Heart left ventricle (tissue), 16 donors: Measurements from ENCODE around the gene PATZ1. TPM values are rescaled to one million over a fixed set of nuclear protein-coding genes. Genes with fewer than 3 reads are reported as not detected.
A peak's percentile ranks its signal among the peaks of the same experiment; 100 is the strongest.

Source experiments
- ATAC-seq, 4 donors: fragments of 200-7000 bp; cut with Tn5 transposase; one replicate each; pipeline ENCODE4 v1.9.1; 2020 to 2022; ENCODE audit warnings: moderate library complexity in 4 of 4, mild to moderate bottlenecking in 3 of 4, moderate number of reproducible peaks in 1 of 4
- DNase-seq, 5 donors: peaks; one replicate each; pipeline ENCODE4 v3.0.0-alpha.2; 2020
- H3K27ac ChIP-seq, 12 donors: fragments of 200-600 bp; sonication (generic) in 4 of 12; one replicate each; pipeline versions ENCODE4 v1.5.0 to v1.8.0; 2016 to 2022; ENCODE audit warnings: mild to moderate bottlenecking in 2 of 12
- H3K27me3 ChIP-seq, 9 donors: fragments of 200-600 bp; sonication (generic) in 2 of 9; one replicate each; pipeline versions ENCODE4 v1.5.1 to v1.8.0; 2016 to 2022; ENCODE audit warnings: mild to moderate bottlenecking in 3 of 9
- H3K36me3 ChIP-seq, 9 donors: fragments of 200-600 bp; sonication (generic) in 2 of 9; one replicate each; pipeline versions ENCODE4 v1.5.0 to v1.8.0; 2018 to 2022; ENCODE audit warnings: mild to moderate bottlenecking in 2 of 9
- H3K4me1 ChIP-seq, 12 donors: fragments of 200-600 bp; sonication (generic) in 4 of 12; one replicate each; pipeline versions ENCODE4 v1.5.0 to v1.8.0; 2016 to 2022; ENCODE audit warnings: mild to moderate bottlenecking in 3 of 12
- H3K4me3 ChIP-seq, 12 donors: fragments of 200-600 bp; sonication (generic) in 4 of 12; one replicate each; pipeline versions ENCODE4 v1.5.0 to v1.8.0; 2017 to 2022; ENCODE audit warnings: mild to moderate bottlenecking in 9 of 12, moderate library complexity in 4 of 12
- H3K9me3 ChIP-seq, 12 donors: fragments of 200-600 bp; sonication (generic) in 4 of 12; one replicate each; pipeline versions ENCODE4 v1.5.0 to v1.8.0; 2016 to 2022; ENCODE audit warnings: mild to moderate bottlenecking in 1 of 12
- POLR2A ChIP-seq, 2 donors: fragments of 450-650 bp; IDR thresholded peaks; one replicate each; pipeline ENCODE4 v1.6.1; 2017; ENCODE audit warnings: antibody characterized with exemption in 2 of 2, mild to moderate bottlenecking in 2 of 2, moderate library complexity in 2 of 2
- WGBS, 4 donors: extraction: QIAGEN DNeasy Blood & Tissue Kit in 2 of 4; methylation state at CpG; one replicate each; pipeline versions ENCODE4 v1.1.5 to v1.1.7; 2013 to 2018; 5-methylcytosine and 5-hydroxymethylcytosine counted together
- intact Hi-C, 10 donors: fragments of 100-400 bp; cut with DNase I; formaldehyde crosslinking; loops; one replicate each; pipeline versions ENCODE4 v1.11.1 to v1.14.2; 2022
- polyA plus RNA-seq, 2 donors: library from polyadenylated mRNA; stranded (reverse); fragments of 200-250 nt; gene quantifications; one replicate each; pipeline ENCODE4 v1.2.3, GENCODE V29; 2013
- total RNA-seq, 9 donors: library from RNA; depleted of rRNA in 2 of 9; stranded (reverse); fragments of >200 nt in 2 of 9; fragmentation: NEBNext Ultra II Directional in 3 of 9; extraction: Animal tissue kit (Norgen Biotek cat#: 25700) in 3 of 9; gene quantifications; one replicate each; pipeline versions ENCODE4 v1.1.0 to v1.2.4, GENCODE V29; 2016 to 2023
- TF ChIP-seq, protein P1 (sequence below), 12 donors: fragments of 200-600 bp; sonication (generic) in 4 of 12; IDR thresholded peaks; one replicate each; pipeline versions ENCODE4 v1.5.0 to v1.8.0; 2018 to 2022; ENCODE audit warnings: antibody characterized with exemption in 12 of 12, mild to moderate bottlenecking in 5 of 12
- donor health status: ischemic (EF 13 %, LVEDD 7.1; RV severe dilation, severe dysfunction).
- donor health status: healthy with polysubstance abuse.
- donor health status: DM: no; HTN: yes; CAD: no.
- donor health status: DM: no; HTN: no; CAD: no.
- donor health status: ischemic (EF 25% LVEDD 6.9; RV normal size, moderate dysfunction).
- donor health status: ischemic (EF 25% LVEDD 5.7; RV mildly dilated, moderate dysfunction).
- donor health status: healthy.
- donor health status: DM: yes; HTN: yes; CAD: no.
- donor health status: ischemic (EF 35%, LVEDD 5.7; RV mildly dilated, moderate dysfunction).
- donor health status: nonischemic (EF 11% LVEDD 7.7; RV severe dilation, severe dysfunction).
- donor health status: DM: yes; HTN: yes; CAD: no.
- donor health status: PGD.
- donor health status: ischemic (EF 29% LVEDD 5.4; RV normal size, mild dysfunction).
- donor health status: nonischemic (EF 23%, LVEDD 6.1; RV moderate dilation, normal function).

Gene PATZ1
- total and polyA plus RNA-seq, 11 donors = 7.7 to 20.1 (median 12.3) TPM

GRCh38 chr22:31277741-31278140, 68.4 kb downstream of the PATZ1 start:
- Histone ChIP-seq H3K27ac (peak overlapping the region in 1 of 12 donors; percentile 70), H3K27me3 (no peaks in the 10 kb centered on the region), H3K4me3 (no peak overlapping the region), H3K4me1 (peaks cover 0 to 12% (median 0%) of the 10 kb centered on the region in 12 donors), H3K36me3 (peaks cover 0 to 95% (median 89%) of the 10 kb centered on the region in 9 donors), H3K9me3 (no peaks in the 10 kb centered on the region)
- 82 to 90% (median 87%) methylated on average over 5 of the region's 5 CpGs for WGBS, 4 donors
- TF ChIP-seq POLR2A (IDR thresholded peaks at IDR 0.05) = no peak
- TF ChIP-seq, protein P1, sequence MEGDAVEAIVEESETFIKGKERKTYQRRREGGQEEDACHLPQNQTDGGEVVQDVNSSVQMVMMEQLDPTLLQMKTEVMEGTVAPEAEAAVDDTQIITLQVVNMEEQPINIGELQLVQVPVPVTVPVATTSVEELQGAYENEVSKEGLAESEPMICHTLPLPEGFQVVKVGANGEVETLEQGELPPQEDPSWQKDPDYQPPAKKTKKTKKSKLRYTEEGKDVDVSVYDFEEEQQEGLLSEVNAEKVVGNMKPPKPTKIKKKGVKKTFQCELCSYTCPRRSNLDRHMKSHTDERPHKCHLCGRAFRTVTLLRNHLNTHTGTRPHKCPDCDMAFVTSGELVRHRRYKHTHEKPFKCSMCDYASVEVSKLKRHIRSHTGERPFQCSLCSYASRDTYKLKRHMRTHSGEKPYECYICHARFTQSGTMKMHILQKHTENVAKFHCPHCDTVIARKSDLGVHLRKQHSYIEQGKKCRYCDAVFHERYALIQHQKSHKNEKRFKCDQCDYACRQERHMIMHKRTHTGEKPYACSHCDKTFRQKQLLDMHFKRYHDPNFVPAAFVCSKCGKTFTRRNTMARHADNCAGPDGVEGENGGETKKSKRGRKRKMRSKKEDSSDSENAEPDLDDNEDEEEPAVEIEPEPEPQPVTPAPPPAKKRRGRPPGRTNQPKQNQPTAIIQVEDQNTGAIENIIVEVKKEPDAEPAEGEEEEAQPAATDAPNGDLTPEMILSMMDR (IDR thresholded peaks at IDR 0.05) = no peak
- ATAC-seq (no peak), DNase-seq (no peak)
- intact Hi-C loops = loop anchor here in 2 of 10 donors (10.0 kb wide), 2 partner anchors 63 to 173 kb away; partner anchors contain the start of genes LIMK2 (in 1 of the 2) and SELENOM (in 1 of the 2)

- H3K4me3 ChIP-seq = no peak overlapping the region
- no peaks in the 10 kb centered on the region for H3K27me3 ChIP-seq
- DNase-seq (no peak), ATAC-seq (no peak)
- no peaks in the 10 kb centered on the region for H3K9me3 ChIP-seq
- no peak overlapping the region for H3K27ac ChIP-seq
- H3K36me3 ChIP-seq = peaks cover 0 to 94% (median 86%) of the 10 kb centered on the region in 9 donors
- TF ChIP-seq POLR2A (IDR thresholded peaks at IDR 0.05) = no peak
- TF ChIP-seq, protein P1 (IDR thresholded peaks at IDR 0.05) = no peak
- WGBS, 4 donors = 92 to 95% (median 93%) methylated on average over 52 to 69 of the region's 69 CpGs
- intact Hi-C loops = loop anchor here in 2 of 10 donors (10.0 kb wide), 2 partner anchors 62 to 172 kb away; partner anchors contain the start of genes LIMK2 (in 1 of the 2) and SELENOM (in 1 of the 2)
- peaks cover 0 to 12% (median 1%) of the 10 kb centered on the region in 12 donors for H3K4me1 ChIP-seq
Observed at GRCh38 chr22:31276426-31277167, 69.5 kb downstream of the PATZ1 start.

Other genes with a start within 250 kb of the PATZ1 start
- 100 to 1,000 TPM in 1 of 9 donors, 10 to 100 TPM in 8; 35.0 to 183 (median 52.9) TPM for gene SELENOM, start 238.8 kb downstream of the PATZ1 start, total RNA-seq
- 10 to 100 TPM; 72.3 to 76.6 TPM for gene SELENOM, start 238.8 kb downstream of the PATZ1 start, polyA plus RNA-seq
- gene INPP5J, start 223.4 kb downstream of the PATZ1 start, total RNA-seq = 10 to 100 TPM in 8 of 9 donors, 1 to 10 TPM in 1; 8.4 to 23.1 (median 21.6) TPM
- 10 to 100 TPM in 1 of 2 donors, 1 to 10 TPM in 1; 9.7 to 12.9 TPM for gene INPP5J, start 223.4 kb downstream of the PATZ1 start, polyA plus RNA-seq
- gene PLA2G3, start 205.8 kb downstream of the PATZ1 start, total RNA-seq = not detected
- gene PLA2G3, start 205.8 kb downstream of the PATZ1 start, polyA plus RNA-seq = not detected
- gene RNF185, start 186.2 kb downstream of the PATZ1 start, total RNA-seq = 10 to 100 TPM; 20.0 to 26.6 (median 23.1) TPM
- 10 to 100 TPM; 11.4 to 31.5 TPM for gene RNF185, start 186.2 kb downstream of the PATZ1 start, polyA plus RNA-seq
- gene LIMK2, start 134.0 kb downstream of the PATZ1 start, total RNA-seq = 10 to 100 TPM in 4 of 9 donors, 1 to 10 TPM in 5; 7.1 to 33.3 (median 9.4) TPM
- gene LIMK2, start 134.0 kb downstream of the PATZ1 start, polyA plus RNA-seq = 10 to 100 TPM in 1 of 2 donors, 1 to 10 TPM in 1; 7.0 to 10.9 TPM
- 10 to 100 TPM in 7 of 9 donors, 1 to 10 TPM in 2; 3.8 to 40.7 (median 27.8) TPM for gene PIK3IP1, start 53.9 kb downstream of the PATZ1 start, total RNA-seq
- gene PIK3IP1, start 53.9 kb downstream of the PATZ1 start, polyA plus RNA-seq = 1 to 10 TPM; 4.0 to 7.8 TPM
- 10 to 100 TPM; 50.1 to 88.0 (median 55.3) TPM for gene DRG1, start 53.3 kb upstream of the PATZ1 start, total RNA-seq
- 10 to 100 TPM; 63.1 to 94.8 TPM for gene DRG1, start 53.3 kb upstream of the PATZ1 start, polyA plus RNA-seq
- 10 to 100 TPM; 12.1 to 31.2 (median 23.8) TPM for gene EIF4ENIF1, start 143.5 kb upstream of the PATZ1 start, total RNA-seq
- 10 to 100 TPM in 1 of 2 donors, 1 to 10 TPM in 1; 8.3 to 13.6 TPM for gene EIF4ENIF1, start 143.5 kb upstream of the PATZ1 start, polyA plus RNA-seq
- 10 to 100 TPM in 1 of 9 donors, 1 to 10 TPM in 8; 2.2 to 18.3 (median 6.4) TPM for gene SFI1, start 150.2 kb upstream of the PATZ1 start, total RNA-seq
- 1 to 10 TPM; 4.8 to 8.1 TPM for gene SFI1, start 150.2 kb upstream of the PATZ1 start, polyA plus RNA-seq